ENCODE results near the gene DNAJB12.

The DNAJB12 gene

DNA sequence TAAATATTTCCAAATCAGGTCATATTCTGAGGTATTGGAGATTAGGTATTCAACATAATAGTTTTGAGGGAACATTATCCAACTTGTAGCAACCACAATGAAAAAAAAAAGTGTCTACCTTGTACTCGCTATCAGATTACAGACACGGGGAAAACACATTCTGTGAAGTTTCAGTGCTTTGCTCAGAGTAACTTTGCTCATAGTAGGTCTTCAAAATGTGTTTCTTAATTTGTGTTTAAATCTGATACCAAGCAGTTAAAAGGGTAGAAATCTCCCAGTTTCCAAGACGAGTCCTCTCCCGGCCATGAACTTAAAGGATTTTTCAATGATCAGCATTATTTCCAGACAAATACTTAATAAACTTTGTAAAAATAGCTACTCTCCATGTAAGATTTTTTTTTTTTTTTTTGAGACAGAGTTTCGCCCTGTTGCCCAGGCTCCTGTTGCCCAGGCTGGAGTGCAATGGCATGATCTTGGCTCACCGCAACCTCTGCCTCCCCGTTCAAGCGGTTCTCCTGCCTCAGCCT, 41.8 kb downstream of the DNAJB12 start:
- Histone ChIP-seq H3K27me3 (ENCODE audit: insufficient read depth, low read length, poor library complexity) (no peaks in the 10 kb centered on the region), H3K4me3 (ENCODE audit: low read depth in 1 of 2, low read length in 2 of 2) (no peak overlapping the region), H3K9ac (ENCODE audit: low read depth, low read length) (no peak overlapping the region), H3K4me2 (ENCODE audit: insufficient read depth, low read length) (no peak overlapping the region), H3K27ac (ENCODE audit: low read length) (no peak overlapping the region), H3K4me1 (ENCODE audit: insufficient read depth, low read length) (peaks cover 57% of the 10 kb centered on the region), H2AFZ (ENCODE audit: low read depth, low read length) (no peak overlapping the region), H3K79me2 (ENCODE audit: insufficient read depth, low read length) (no peaks in the 10 kb centered on the region), H3K9me3 (ENCODE audit: insufficient read depth, low read length, severe bottlenecking) (no peaks in the 10 kb centered on the region), H4K20me1 (ENCODE audit: insufficient read depth, low read length) (no peaks in the 10 kb centered on the region), H3K36me3 (ENCODE audit: insufficient read depth, low read length) (no peaks in the 10 kb centered on the region)
- DNase-seq (no peak), ATAC-seq (ENCODE audit: insufficient read depth, low read depth) (no peak)
- TF ChIP-seq EZH2 (IDR thresholded peaks at IDR 0.05; ENCODE audit: borderline replicate concordance, low read depth, low read length, severe bottlenecking) (no peak), CTCF (IDR thresholded peaks at IDR 0.05; ENCODE audit: borderline replicate concordance, extremely low read depth, low read length, poor library complexity, severe bottlenecking) (no peak)

DNA sequence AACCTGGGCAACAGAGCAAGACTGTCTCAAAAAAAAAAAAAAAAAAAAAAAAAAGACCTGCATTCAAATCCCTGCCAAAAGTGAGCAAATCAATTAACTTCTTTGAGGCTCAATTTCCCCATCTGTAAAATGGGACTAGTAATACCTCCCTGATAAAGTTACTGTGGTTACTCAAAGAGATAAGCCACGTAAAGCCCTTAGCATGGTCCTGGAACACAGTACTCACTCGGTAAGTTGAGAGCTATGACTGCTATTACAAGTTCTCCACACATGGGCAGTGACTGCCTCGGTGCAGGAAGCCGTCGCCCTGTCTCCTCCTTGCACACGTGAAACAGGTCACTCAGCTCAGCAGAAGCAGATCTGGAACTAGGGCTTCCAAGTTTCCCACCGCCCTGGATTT, 43.1 kb downstream of the DNAJB12 start:
- H2AFZ ChIP-seq (ENCODE audit: low read depth, low read length) = no peak overlapping the region
- no peaks in the 10 kb centered on the region for H3K36me3 ChIP-seq (ENCODE audit: insufficient read depth, low read length)
- ATAC-seq (ENCODE audit: insufficient read depth, low read depth) (no peak), DNase-seq (no peak)
- no peaks in the 10 kb centered on the region for H3K79me2 ChIP-seq (ENCODE audit: insufficient read depth, low read length)
- no peaks in the 10 kb centered on the region for H3K27me3 ChIP-seq (ENCODE audit: insufficient read depth, low read length, poor library complexity)
- H3K9me3 ChIP-seq (ENCODE audit: insufficient read depth, low read length, severe bottlenecking) = no peaks in the 10 kb centered on the region
- TF ChIP-seq EZH2 (IDR thresholded peaks at IDR 0.05; ENCODE audit: borderline replicate concordance, low read depth, low read length, severe bottlenecking) (no peak), CTCF (IDR thresholded peaks at IDR 0.05; ENCODE audit: borderline replicate concordance, extremely low read depth, low read length, poor library complexity, severe bottlenecking) (no peak)
- H3K4me3 ChIP-seq (ENCODE audit: low read depth in 1 of 2, low read length in 2 of 2) = no peak overlapping the region
- 0 out of 2 replicates have a peak overlapping the region, but pooled peaks have one; percentile 24 for H3K27ac ChIP-seq (ENCODE audit: low read length)
- H3K4me2 ChIP-seq (ENCODE audit: insufficient read depth, low read length) = no peak overlapping the region
- H3K4me1 ChIP-seq (ENCODE audit: insufficient read depth, low read length) = peaks cover 55% of the 10 kb centered on the region
- no peaks in the 10 kb centered on the region for H4K20me1 ChIP-seq (ENCODE audit: insufficient read depth, low read length)
- no peak overlapping the region for H3K9ac ChIP-seq (ENCODE audit: low read depth, low read length)

GRCh38 chr10:72310636-72311035, 44.1 kb downstream of the DNAJB12 start:
- Histone ChIP-seq H3K27ac (ENCODE audit: low read length) (peak overlapping the region; percentile 63), H3K4me1 (ENCODE audit: insufficient read depth, low read length) (peaks cover 54% of the 10 kb centered on the region)

More at GRCh38 chr10:72310636-72311035, 44.1 kb downstream of the DNAJB12 start:
- no peak for TF ChIP-seq CTCF (IDR thresholded peaks at IDR 0.05; ENCODE audit: borderline replicate concordance, extremely low read depth, low read length, poor library complexity, severe bottlenecking)
- no peak for TF ChIP-seq EZH2 (IDR thresholded peaks at IDR 0.05; ENCODE audit: borderline replicate concordance, low read depth, low read length, severe bottlenecking)
- H3K79me2 ChIP-seq (ENCODE audit: insufficient read depth, low read length) = no peaks in the 10 kb centered on the region
- no peaks in the 10 kb centered on the region for H3K36me3 ChIP-seq (ENCODE audit: insufficient read depth, low read length)
- no peak for ATAC-seq (ENCODE audit: insufficient read depth, low read depth)
- DNase-seq = no peak
- H2AFZ ChIP-seq (ENCODE audit: low read depth, low read length) = no peak overlapping the region
- no peaks in the 10 kb centered on the region for H3K27me3 ChIP-seq (ENCODE audit: insufficient read depth, low read length, poor library complexity)
- no peaks in the 10 kb centered on the region for H3K9me3 ChIP-seq (ENCODE audit: insufficient read depth, low read length, severe bottlenecking)
- no peak overlapping the region for H3K9ac ChIP-seq (ENCODE audit: low read depth, low read length)
- H3K4me3 ChIP-seq (ENCODE audit: low read depth in 1 of 2, low read length in 2 of 2) = no peak overlapping the region
- H3K4me2 ChIP-seq (ENCODE audit: insufficient read depth, low read length) = no peak overlapping the region
- H4K20me1 ChIP-seq (ENCODE audit: insufficient read depth, low read length) = no peaks in the 10 kb centered on the region
